H9 (cell line): ENCODE measurements around the gene DGKH. TPM values are rescaled to one million over a fixed set of nuclear protein-coding genes. Genes with fewer than 3 reads are reported as not detected.

Source experiments
- DNase-seq: peaks from one replicate; pipeline ENCODE4 v3.0.0-alpha.2; 2017
- H2AFZ ChIP-seq: one replicate; pipeline ENCODE4 v1.6.1; 2013; ENCODE audit warnings: mild to moderate bottlenecking, low read length, control low read depth, moderate library complexity
- H2AK5ac ChIP-seq: 2 replicates; pipeline ENCODE4 v1.6.1; 2013; ENCODE audit warnings: low read length, control low read depth, mixed read lengths; ENCODE audit not compliant: insufficient read length
- H2BK120ac ChIP-seq: one replicate; pipeline ENCODE4 v1.6.1; 2013; ENCODE audit warnings: low read depth, mild to moderate bottlenecking, low read length, control low read depth, inconsistent platforms; ENCODE audit not compliant: poor library complexity, severe bottlenecking
- H2BK12ac ChIP-seq: 2 replicates; pipeline ENCODE4 v1.6.1; 2013; ENCODE audit warnings: low read length, control low read depth, mixed read lengths, low read depth; ENCODE audit not compliant: insufficient read length
- H2BK15ac ChIP-seq: 2 replicates; pipeline ENCODE4 v1.6.1; 2013; ENCODE audit warnings: low read depth, low read length, control low read depth
- H2BK20ac ChIP-seq: one replicate; pipeline ENCODE4 v1.6.1; 2013; ENCODE audit warnings: low read depth, mild to moderate bottlenecking, low read length, control low read depth, inconsistent platforms; ENCODE audit not compliant: poor library complexity, severe bottlenecking
- H2BK5ac ChIP-seq: 2 replicates; pipeline ENCODE4 v1.6.1; 2013; ENCODE audit warnings: low read length, control low read depth, mixed read lengths; ENCODE audit not compliant: insufficient read length
- H3K14ac ChIP-seq: 2 replicates; pipeline ENCODE4 v1.6.1; 2013; ENCODE audit warnings: low read length, control low read depth; ENCODE audit not compliant: insufficient read depth
- H3K18ac ChIP-seq: 2 replicates; pipeline ENCODE4 v1.6.1; 2013; ENCODE audit warnings: low read depth, mild to moderate bottlenecking, mixed read lengths, low read length, control low read depth; ENCODE audit not compliant: insufficient read length
- H3K23ac ChIP-seq: 2 replicates; pipeline ENCODE4 v1.6.1; 2013; ENCODE audit warnings: low read length, control low read depth, mixed read lengths, low read depth; ENCODE audit not compliant: insufficient read length
- H3K23me2 ChIP-seq: 2 replicates; pipeline ENCODE4 v1.6.1; 2013; ENCODE audit warnings: low read depth, mild to moderate bottlenecking, mixed read lengths, low read length, control low read depth; ENCODE audit not compliant: insufficient read length, poor library complexity, severe bottlenecking
- H3K27ac ChIP-seq: 2 replicates; pipeline ENCODE4 v1.5.1; 2013; ENCODE audit warnings: low read length, control low read depth, mixed read lengths, low read depth; ENCODE audit not compliant: insufficient read length
- H3K27me3 ChIP-seq: 2 replicates; pipeline ENCODE4 v1.6.1; 2013; ENCODE audit warnings: low read length, control low read depth, inconsistent platforms; ENCODE audit not compliant: insufficient read depth
- H3K4ac ChIP-seq: 2 replicates; pipeline ENCODE4 v1.6.1; 2013; ENCODE audit warnings: low read depth, mild to moderate bottlenecking, control low read depth, inconsistent platforms, low read length, moderate library complexity
- H3K4me1 ChIP-seq: 2 replicates; pipeline ENCODE4 v1.6.1; 2013; ENCODE audit warnings: low read length, control low read depth, inconsistent platforms; ENCODE audit not compliant: insufficient read depth
- H3K4me2 ChIP-seq: 2 replicates; pipeline ENCODE4 v1.6.1; 2013; ENCODE audit warnings: low read length, control low read depth, mixed read lengths; ENCODE audit not compliant: insufficient read length, insufficient read depth
- H3K56ac ChIP-seq: 2 replicates; pipeline ENCODE4 v1.6.1; 2013; ENCODE audit warnings: low read depth, mild to moderate bottlenecking, mixed read lengths, low read length, control low read depth; ENCODE audit not compliant: insufficient read length
- H3K79me1 ChIP-seq: 2 replicates; pipeline ENCODE4 v1.6.1; 2013; ENCODE audit warnings: low read depth, mild to moderate bottlenecking, moderate library complexity, low read length, control low read depth, inconsistent platforms; ENCODE audit not compliant: insufficient read depth, poor library complexity, severe bottlenecking
- H3K79me2 ChIP-seq: 2 replicates; pipeline ENCODE4 v1.6.1; 2013; ENCODE audit warnings: low read length, control low read depth, inconsistent platforms; ENCODE audit not compliant: insufficient read depth
- H3K9ac ChIP-seq: 2 replicates; pipeline ENCODE4 v1.6.1; 2013; ENCODE audit warnings: low read length, control low read depth, mixed read lengths; ENCODE audit not compliant: insufficient read length; ENCODE audit errors: extremely low read depth
- H3K9me3 ChIP-seq: one replicate; pipeline ENCODE4 v1.6.1; 2013; ENCODE audit warnings: low read depth, low read length, inconsistent platforms; ENCODE audit not compliant: control insufficient read depth
- H3T11ph ChIP-seq: one replicate; pipeline ENCODE4 v1.6.1; 2013; ENCODE audit warnings: mild to moderate bottlenecking, low read length, control low read depth, inconsistent platforms
- H4K20me1 ChIP-seq: one replicate; pipeline ENCODE4 v1.6.1; 2013; ENCODE audit not compliant: control insufficient read depth, insufficient read length, insufficient read depth
- H4K5ac ChIP-seq: 2 replicates; pipeline ENCODE4 v1.6.1; 2013; ENCODE audit warnings: low read depth, mild to moderate bottlenecking, mixed read lengths, low read length, control low read depth; ENCODE audit not compliant: insufficient read length
- H4K8ac ChIP-seq: replicated peaks from 2 replicates; pipeline ENCODE4 v1.6.1; 2013; ENCODE audit warnings: low read length, control low read depth, mixed read lengths, low read depth; ENCODE audit not compliant: insufficient read length
- H4K91ac ChIP-seq: 2 replicates; pipeline ENCODE4 v1.6.1; 2013; ENCODE audit warnings: low read depth, mild to moderate bottlenecking, moderate library complexity, mixed read lengths, low read length, control low read depth; ENCODE audit not compliant: insufficient read length
- H3K27ac Mint-ChIP-seq, 3 experiments: 2 replicates in 2 of 3; 3 replicates in 1 of 3; pipeline ENCODE4 v1.8.0; 2020 to 2021; ENCODE audit warnings: mixed read lengths in 3 of 3, mild to moderate bottlenecking in 1 of 3, moderate library complexity in 1 of 3
- H3K27me3 Mint-ChIP-seq: 2 replicates; pipeline ENCODE4 v1.8.0; 2021; ENCODE audit warnings: low read depth, mild to moderate bottlenecking, moderate library complexity, mixed read lengths
- H3K36me3 Mint-ChIP-seq, 3 experiments: 2 replicates in 2 of 3; 3 replicates in 1 of 3; pipeline ENCODE4 v1.8.0; 2020 to 2021; ENCODE audit warnings: low read depth in 3 of 3, mixed read lengths in 3 of 3; ENCODE audit not compliant: insufficient read depth in 1 of 3
- H3K4me1 Mint-ChIP-seq, 2 experiments: 2 replicates each; pipeline ENCODE4 v1.8.0; 2020; ENCODE audit warnings: mixed read lengths in 2 of 2
- H3K4me3 Mint-ChIP-seq, 2 experiments: 2 replicates in 1 of 2; 3 replicates in 1 of 2; pipeline ENCODE4 v1.8.0; 2020 to 2021; ENCODE audit warnings: mild to moderate bottlenecking in 2 of 2, mixed read lengths in 2 of 2, moderate library complexity in 1 of 2
- H3K9me3 Mint-ChIP-seq, 2 experiments: 2 replicates in 1 of 2; 3 replicates in 1 of 2; pipeline ENCODE4 v1.8.0; 2020; ENCODE audit warnings: mild to moderate bottlenecking in 2 of 2, mixed read lengths in 2 of 2, moderate library complexity in 1 of 2
- CTCF ChIP-seq: fragments of 200-600 bp; sonication (generic); conservative IDR thresholded peaks from 3 replicates; pipeline ENCODE4 v1.8.0; 2021; ENCODE audit warnings: antibody characterized with exemption, mild to moderate bottlenecking
- WGBS: extraction: QIAGEN DNeasy Blood & Tissue Kit; methylation state at CpG from one replicate; pipeline ENCODE4 v1.1.7; 2013; ENCODE audit warnings: missing lambda C conversion rate, low lambda C conversion rate, mixed read lengths; ENCODE audit not compliant: insufficient read length; ENCODE audit errors: extremely low coverage; 5-methylcytosine and 5-hydroxymethylcytosine counted together
- total RNA-seq: library from RNA; stranded (reverse); gene quantifications from 2 replicates; pipeline ENCODE4 v1.2.1, GENCODE V29; 2021

The DGKH gene
- total RNA-seq, 1 experiment from 2014 or later: 8.6 TPM

- no peak for DNase-seq
- TF ChIP-seq CTCF: no peak
- Histone ChIP-seq H2AFZ (no peak overlapping the region), H3K79me2 (no peaks in the 10 kb centered on the region), H3K18ac (no peak overlapping the region), H3K14ac (no peak overlapping the region), H3K9ac (no peak overlapping the region), H3K4me2 (no peak overlapping the region), H2BK20ac (no peak overlapping the region), H2AK5ac (no peak overlapping the region), H2BK12ac (no peak overlapping the region), H3T11ph (no peak overlapping the region), H4K5ac (no peak overlapping the region), H2BK15ac (no peak overlapping the region), H2BK5ac (no peak overlapping the region), H4K91ac (no peak overlapping the region), H3K27ac (no peak overlapping the region), H3K23me2 (no peaks in the 10 kb centered on the region), H4K20me1 (no peaks in the 10 kb centered on the region), H3K79me1 (no peaks in the 10 kb centered on the region), H3K56ac (no peak overlapping the region), H2BK120ac (no peak overlapping the region), H4K8ac (no peak overlapping the region), H3K4me1 (no peaks in the 10 kb centered on the region), H3K27me3 (no peaks in the 10 kb centered on the region), H3K4ac (no peak overlapping the region), H3K23ac (no peak overlapping the region), H3K9me3 (no peaks in the 10 kb centered on the region)
- Mint-ChIP-seq H3K4me1 (no peaks in the 10 kb centered on the region), H3K4me3 (no peak overlapping the region), H3K27me3 (no peaks in the 10 kb centered on the region), H3K9me3 (0 out of 5 replicates have a peak, but pooled peaks cover 0 to 2% of the 10 kb centered on the region in 2 experiments), H3K27ac (no peak overlapping the region), H3K36me3 (peaks cover 0 to 7% (median 2%) of the 10 kb centered on the region in 3 experiments; a peak in 3 of 7 replicates)
- WGBS: no CpG with 5 or more reads among the region's 3 CpGs
Observed at GRCh38 chr13:42100960-42101359, 52.5 kb downstream of the DGKH start.
